K562 (cell line): ENCODE results near the gene SHFL. TPM values are rescaled to one million over a fixed set of nuclear protein-coding genes. Genes with fewer than 3 reads are reported as not detected.

Experiments
- AFF4 ChIP-seq: sonication (generic); formaldehyde crosslinking; IDR thresholded peaks from 2 replicates; pipeline ENCODE4 v1.8.0; 2023; ENCODE audit warnings: mild to moderate bottlenecking, missing genetic modification reagents
- EWSR1 ChIP-seq: fragments of 450-650 bp; IDR thresholded peaks from 2 replicates; pipeline ENCODE4 v1.6.1; 2018; ENCODE audit warnings: borderline replicate concordance, mild to moderate bottlenecking, low read depth, moderate library complexity; ENCODE audit not compliant: partially characterized antibody
- FOXA3 ChIP-seq, 2 experiments: fragments of 450-650 bp in 1 of 2; sonication (generic) in 1 of 2; formaldehyde crosslinking; IDR thresholded peaks in 1 of 2; conservative IDR thresholded peaks in 1 of 2; 2 replicates each; pipeline versions ENCODE4 v1.4.0 to v1.8.0; 2020 to 2022; ENCODE audit warnings: mild to moderate bottlenecking in 2 of 2, missing genetic modification reagents in 1 of 2
- FOXO4 ChIP-seq: fragments of 450-650 bp; formaldehyde crosslinking; IDR thresholded peaks from 2 replicates; pipeline ENCODE4 v1.4.0; 2020; ENCODE audit warnings: mild to moderate bottlenecking, moderate library complexity
- HBP1 ChIP-seq: fragments of 450-650 bp; formaldehyde crosslinking; IDR thresholded peaks from 2 replicates; pipeline ENCODE4 v1.4.0; 2022; ENCODE audit warnings: missing genetic modification characterization
- HCFC1 ChIP-seq: IDR thresholded peaks from 2 replicates; pipeline ENCODE4 v1.6.1; 2012; ENCODE audit warnings: low read depth, low read length, improper control_type of control experiment
- MAX ChIP-seq: sonication (generic); formaldehyde crosslinking; IDR thresholded peaks from 2 replicates; pipeline ENCODE4 v1.9.0; 2022; ENCODE audit warnings: mild to moderate bottlenecking, missing genetic modification reagents
- MEF2D ChIP-seq: conservative IDR thresholded peaks from 2 replicates; pipeline ENCODE4 v1.6.1; 2016; ENCODE audit warnings: low read depth, missing genetic modification characterization, missing compliant biosample characterization
- RAD21 ChIP-seq, 2 experiments: fragments of 250-450 bp in 1 of 2; fragments of 450-650 bp in 1 of 2; sonication (Bioruptor Pico) in 1 of 2; formaldehyde crosslinking in 1 of 2; IDR thresholded peaks in 1 of 2; conservative IDR thresholded peaks in 1 of 2; 2 replicates each; pipeline versions ENCODE4 v1.4.0 to v1.8.0; 2020 to 2022; ENCODE audit warnings: mild to moderate bottlenecking in 2 of 2, moderate library complexity in 1 of 2
- SIRT6 ChIP-seq: IDR thresholded peaks from one replicate; pipeline ENCODE4 v1.6.1; 2012; ENCODE audit warnings: low read depth, mild to moderate bottlenecking, control low read depth, inconsistent platforms, low read length, moderate library complexity
- SMAD2 ChIP-seq: fragments of 150-350 bp; IDR thresholded peaks from 2 replicates; pipeline ENCODE4 v1.6.1; 2014; ENCODE audit warnings: low read depth, mild to moderate bottlenecking, low read length
- SPI1 ChIP-seq: IDR thresholded peaks from 2 replicates; pipeline ENCODE4 v1.6.1; 2011; ENCODE audit warnings: low read depth, low read length, control low read depth, borderline replicate concordance
- TFE3 ChIP-seq: fragments of 450-650 bp; formaldehyde crosslinking; IDR thresholded peaks from 2 replicates; pipeline ENCODE4 v1.4.0; 2020; ENCODE audit warnings: mild to moderate bottlenecking, mixed read lengths
- YY1 ChIP-seq, 3 experiments: IDR thresholded peaks; 2 replicates each; pipeline ENCODE4 v1.6.1; 2011; ENCODE audit warnings: low read length in 2 of 3, mild to moderate bottlenecking in 2 of 3, moderate library complexity in 2 of 3, borderline replicate concordance in 1 of 3, control low read depth in 1 of 3, low read depth in 1 of 3; ENCODE audit not compliant: insufficient read depth in 3 of 3, insufficient replicate concordance in 2 of 3, control insufficient read depth in 1 of 3, insufficient read length in 1 of 3; ENCODE audit errors: extremely low read depth in 1 of 3
- ZFX ChIP-seq: sonication (generic); formaldehyde crosslinking; IDR thresholded peaks from 2 replicates; pipeline ENCODE4 v1.8.0; 2022; ENCODE audit warnings: mild to moderate bottlenecking, missing genetic modification reagents, moderate library complexity
- polyA plus RNA-seq, 8 experiments: library from polyadenylated mRNA; depleted of rRNA in 4 of 8; stranded (reverse) in 5 of 8; unstranded in 3 of 8; fragments of >200 nt; fragmentation: Nextera tagmentation in 2 of 8; fragmentation: Illumina TruSeq in 1 of 8; extraction: Ambion mirVana in 2 of 8; extraction: Trizol in 1 of 8; gene quantifications; 2 replicates each; pipeline versions ENCODE4 v1.2.1 to v1.2.3, GENCODE V29; 2011 to 2014; ENCODE audit warnings: inconsistent platforms in 1 of 8, missing spikeins in 1 of 8
- total RNA-seq, 7 experiments: library from RNA; depleted of rRNA in 6 of 7; stranded (reverse); fragments of >200 nt in 6 of 7; fragmentation: Illumina TruSeq in 2 of 7; extraction: Trizol in 2 of 7; gene quantifications; 2 replicates each; pipeline versions ENCODE4 v1.2.1 to v1.2.3, GENCODE V29; 2011 to 2021; ENCODE audit warnings: low replicate concordance in 1 of 7

Gene SHFL
- total and polyA plus RNA-seq, 9 of the 15 experiments (the other 6 are each of a cell fraction or from before 2014, with no cell fraction given): 1.5 to 25.7 (median 13.0) TPM

GRCh38 chr19:10092648-10093294 is 6.7 kb downstream of the SHFL start (continued):
- no peak for TF ChIP-seq HBP1 (CRISPR knock-in tag)
- TF ChIP-seq RAD21 (CRISPR knock-in tag; conservative IDR thresholded peaks at IDR 0.05 in 1 of 2, IDR thresholded peaks at IDR 0.05 in 1 of 2): no peak
- TF ChIP-seq HCFC1: no peak
- no peak for TF ChIP-seq MAX (CRISPR knock-in tag)
- no peak for TF ChIP-seq YY1 (IDR thresholded peaks at IDR 0.05; ENCODE audit: borderline replicate concordance in 1 of 3, control insufficient read depth in 1 of 3, extremely low read depth in 1 of 3, insufficient read depth in 3 of 3, insufficient read length in 1 of 3, insufficient replicate concordance in 2 of 3, low read depth in 1 of 3, low read length in 2 of 3)
- no peak for TF ChIP-seq FOXA3 (CRISPR knock-in tag; conservative IDR thresholded peaks at IDR 0.05 in 1 of 2, IDR thresholded peaks at IDR 0.05 in 1 of 2)
- TF ChIP-seq ZFX (CRISPR knock-in tag): no peak
- TF ChIP-seq EWSR1: no peak
- no peak for TF ChIP-seq SIRT6
- TF ChIP-seq SPI1: no peak
- no peak for TF ChIP-seq SMAD2
- TF ChIP-seq TFE3: no peak
- no peak for TF ChIP-seq FOXO4 (CRISPR knock-in tag)
- TF ChIP-seq AFF4 (CRISPR knock-in tag): no peak
- no peak for TF ChIP-seq MEF2D
